ENCODE data around the gene USP4. TPM values are rescaled to one million over a fixed set of nuclear protein-coding genes. Genes with fewer than 3 reads are reported as not detected.
A peak's percentile ranks its signal among the peaks of the same experiment; 100 is the strongest.
"Not testable (repeated sequence)": the region's sequence is repeated elsewhere in the genome, so short reads cannot be mapped to it uniquely, and the experiment has no call there.

Gene USP4
- total and polyA plus RNA-seq, 3 donors from 2014 or later, result 48.0 to 95.1 (median 72.0) TPM

GRCh38 chr3:49352281-49352680 is 12.4 kb upstream of the USP4 start:
- H3K9me3 ChIP-seq, result no peaks in the 10 kb centered on the region

GRCh38 chr3:49351521-49352011 is 11.7 kb upstream of the USP4 start:
- no peak for DNase-seq
- H3K27me3 ChIP-seq, result no peaks in the 10 kb centered on the region
- H3K9me3 ChIP-seq, result no peaks in the 10 kb centered on the region
- 62 to 81% methylated on average over 1 of the region's 1 CpG for WGBS, 2 donors
- H3K4me1 ChIP-seq, result no peaks in the 10 kb centered on the region
- peak overlapping the region in 1 of 2 donors; percentile 18 for H3K27ac ChIP-seq
- TF ChIP-seq CTCF (IDR thresholded peaks at IDR 0.05) (no peak), POLR2A (IDR thresholded peaks at IDR 0.05) (no peak)
- H3K4me3 ChIP-seq, result no peak overlapping the region
- intact Hi-C loops (cut with DNase I; ENCODE audit: low total_unique reads), result no loop called here
- no peaks in the 10 kb centered on the region for H3K36me3 ChIP-seq (ENCODE audit: low read depth, missing control alignments)

More at GRCh38 chr3:49352281-49352680, 12.4 kb upstream of the USP4 start:
- H3K27me3 ChIP-seq, result no peaks in the 10 kb centered on the region
- 77 to 91% methylated on average over 2 of the region's 2 CpGs for WGBS, 2 donors
- no peaks in the 10 kb centered on the region for H3K4me1 ChIP-seq
- DNase-seq, result no peak
- H3K27ac ChIP-seq, result peak overlapping the region in 1 of 2 donors; percentile 18
- intact Hi-C loops (cut with DNase I; ENCODE audit: low total_unique reads), result no loop called here
- no peak for TF ChIP-seq POLR2A (IDR thresholded peaks at IDR 0.05)
- no peak for TF ChIP-seq CTCF (IDR thresholded peaks at IDR 0.05)
- H3K4me3 ChIP-seq, result no peak overlapping the region
- no peaks in the 10 kb centered on the region for H3K36me3 ChIP-seq (ENCODE audit: low read depth, missing control alignments)

- 61 to 78% methylated on average over 3 of the region's 3 CpGs for WGBS, 2 donors
These were observed 9.7 kb upstream of the USP4 start for GRCh38 chr3:49349348-49350114.

GRCh38 chr3:49348361-49348760 is 8.5 kb upstream of the USP4 start:
- H3K9me3 ChIP-seq; intact Hi-C loops (cut with DNase I; ENCODE audit: low total_unique reads); H3K27me3 ChIP-seq; H3K36me3 ChIP-seq (ENCODE audit: low read depth, missing control alignments); DNase-seq; H3K4me3 ChIP-seq; H3K4me1 ChIP-seq; H3K27ac ChIP-seq: not testable (repeated sequence)
- WGBS, 2 donors, result 89 to 99% methylated on average over 12 of the region's 12 CpGs

More at GRCh38 chr3:49349348-49350114, 9.7 kb upstream of the USP4 start:
- no peak overlapping the region for H3K4me3 ChIP-seq
- DNase-seq, result no peak
- no peak overlapping the region for H3K27ac ChIP-seq
- intact Hi-C loops (cut with DNase I; ENCODE audit: low total_unique reads), result no loop called here
- no peaks in the 10 kb centered on the region for H3K36me3 ChIP-seq (ENCODE audit: low read depth, missing control alignments)
- H3K4me1 ChIP-seq, result no peaks in the 10 kb centered on the region
- TF ChIP-seq CTCF (IDR thresholded peaks at IDR 0.05) (no peak), POLR2A (IDR thresholded peaks at IDR 0.05) (no peak)
- H3K27me3 ChIP-seq, result no peaks in the 10 kb centered on the region
- no peaks in the 10 kb centered on the region for H3K9me3 ChIP-seq

GRCh38 chr3:49346797-49347251 is 7.0 kb upstream of the USP4 start:
- Histone ChIP-seq H3K9me3 (no peaks in the 10 kb centered on the region), H3K4me3 (no peak overlapping the region)
- intact Hi-C loops (cut with DNase I; ENCODE audit: low total_unique reads), result no loop called here

More at GRCh38 chr3:49346797-49347251, 7.0 kb upstream of the USP4 start:
- TF ChIP-seq POLR2A (IDR thresholded peaks at IDR 0.05) (no peak), CTCF (IDR thresholded peaks at IDR 0.05) (no peak)
- Histone ChIP-seq H3K36me3 (ENCODE audit: low read depth, missing control alignments) (no peaks in the 10 kb centered on the region), H3K27ac (peak overlapping the region in 1 of 2 donors; percentile 30), H3K4me1 (no peaks in the 10 kb centered on the region), H3K27me3 (no peaks in the 10 kb centered on the region)
- WGBS, 2 donors, result 86 to 94% methylated on average over 6 of the region's 6 CpGs
- no peak for DNase-seq
